ENCODE measurements around the gene ANKRD65. TPM values are rescaled to one million over a fixed set of nuclear protein-coding genes. Genes with fewer than 3 reads are reported as not detected.
A peak's percentile ranks its signal among the peaks of the same experiment; 100 is the strongest.

Gene ANKRD65
- total RNA-seq, 3 donors from 2014 or later (not counting 1 experiment from before 2014, with no cell fraction given), result not detected

- Mint-ChIP-seq H3K4me3 (no peak overlapping the region), H3K27ac (no peak overlapping the region), H3K36me3 (no peaks in the 10 kb centered on the region), H3K27me3 (ENCODE audit: low read depth in 2 of 2) (peaks cover 0 to 3% of the 10 kb centered on the region in 2 donors), H3K4me1 (peaks cover 4 to 6% of the 10 kb centered on the region in 2 donors), H3K9me3 (no peaks in the 10 kb centered on the region)
- H3K27ac ChIP-seq (ENCODE audit: low read length), result no peak overlapping the region
- H3K27me3 ChIP-seq (ENCODE audit: control insufficient read depth, insufficient read depth, low read length), result peaks cover 10% of the 10 kb centered on the region
- H3K4me3 ChIP-seq (ENCODE audit: low read length), result no peak overlapping the region
- WGBS (ENCODE audit: insufficient coverage), result 92% methylated on average over 32 of the region's 32 CpGs
- ATAC-seq (no peak), DNase-seq (no peak)
- H3K36me3 ChIP-seq (ENCODE audit: control insufficient read depth, insufficient read depth, low read length), result no peaks in the 10 kb centered on the region
- intact Hi-C loops (cut with micrococcal nuclease), result no loop called here
- TF ChIP-seq CTCF (IDR thresholded peaks at IDR 0.05), result no peak
- H3K4me1 ChIP-seq (ENCODE audit: control insufficient read depth, insufficient read depth, low read length), result peaks cover 6% of the 10 kb centered on the region
- H3K9me3 ChIP-seq (ENCODE audit: control insufficient read depth, insufficient read depth, low read length), result no peaks in the 10 kb centered on the region
Measured at GRCh38 chr1:1442069-1442770, 21.1 kb upstream of the ANKRD65 start.

GRCh38 chr1:1441002-1441888 is 20.2 kb upstream of the ANKRD65 start:
- intact Hi-C loops (cut with micrococcal nuclease), result no loop called here
- Mint-ChIP-seq H3K27ac (no peak overlapping the region), H3K9me3 (no peaks in the 10 kb centered on the region), H3K4me3 (no peak overlapping the region), H3K36me3 (no peaks in the 10 kb centered on the region), H3K27me3 (ENCODE audit: low read depth in 2 of 2) (peaks cover 0 to 5% of the 10 kb centered on the region in 2 donors), H3K4me1 (peaks cover 4 to 6% of the 10 kb centered on the region in 2 donors)
- Histone ChIP-seq H3K27me3 (ENCODE audit: control insufficient read depth, insufficient read depth, low read length) (peaks cover 20% of the 10 kb centered on the region), H3K4me3 (ENCODE audit: low read length) (no peak overlapping the region), H3K27ac (ENCODE audit: low read length) (no peak overlapping the region), H3K9me3 (ENCODE audit: control insufficient read depth, insufficient read depth, low read length) (no peaks in the 10 kb centered on the region), H3K4me1 (ENCODE audit: control insufficient read depth, insufficient read depth, low read length) (peaks cover 10% of the 10 kb centered on the region), H3K36me3 (ENCODE audit: control insufficient read depth, insufficient read depth, low read length) (no peaks in the 10 kb centered on the region)
- TF ChIP-seq CTCF (IDR thresholded peaks at IDR 0.05), result peak; percentile 66
- ATAC-seq (peak; percentile 73 to 98 (median 93)), DNase-seq (peak; percentile 51 to 74)
- 46% methylated on average over 29 of the region's 29 CpGs for whole genome bisulfite sequencing (ENCODE audit: insufficient coverage)

- no peaks in the 10 kb centered on the region for H3K9me3 Mint-ChIP-seq
- Histone ChIP-seq H3K4me1 (ENCODE audit: control insufficient read depth, insufficient read depth, low read length) (peaks cover 14% of the 10 kb centered on the region), H3K9me3 (ENCODE audit: control insufficient read depth, insufficient read depth, low read length) (no peaks in the 10 kb centered on the region), H3K36me3 (ENCODE audit: control insufficient read depth, insufficient read depth, low read length) (no peaks in the 10 kb centered on the region), H3K27me3 (ENCODE audit: control insufficient read depth, insufficient read depth, low read length) (peaks cover 24% of the 10 kb centered on the region), H3K4me3 (ENCODE audit: low read length) (no peak overlapping the region), H3K27ac (ENCODE audit: low read length) (no peak overlapping the region)
- no peak for ATAC-seq
- H3K36me3 Mint-ChIP-seq, result no peaks in the 10 kb centered on the region
- no peak overlapping the region for H3K27ac Mint-ChIP-seq
- DNase-seq, result no peak
- TF ChIP-seq CTCF (IDR thresholded peaks at IDR 0.05), result no peak
- no peak overlapping the region for H3K4me3 Mint-ChIP-seq
- intact Hi-C loops (cut with micrococcal nuclease), result no loop called here
- H3K4me1 Mint-ChIP-seq, result peaks cover 4 to 6% of the 10 kb centered on the region in 2 donors
- 78% methylated on average over 26 of the region's 26 CpGs for WGBS (ENCODE audit: insufficient coverage)
- peaks cover 0 to 6% of the 10 kb centered on the region in 2 donors for H3K27me3 Mint-ChIP-seq (ENCODE audit: low read depth in 2 of 2)
Measured at GRCh38 chr1:1440262-1441001, 19.4 kb upstream of the ANKRD65 start.
